ENCODE data around the gene TAF13. TPM values are rescaled to one million over a fixed set of nuclear protein-coding genes. Genes with fewer than 3 reads are reported as not detected.

Gene TAF13
- total RNA-seq, 1 experiment from 2014 or later, result 27.3 TPM

- H3K27me3 ChIP-seq (ENCODE audit: insufficient read depth, low read length), result no peaks in the 10 kb centered on the region
- H3K4me2 ChIP-seq (ENCODE audit: low read length), result no peak overlapping the region
- no peaks in the 10 kb centered on the region for H3K4me1 ChIP-seq (ENCODE audit: control insufficient read depth in 1 of 2, insufficient read depth in 2 of 2, low read length in 2 of 2)
- no peak for TF ChIP-seq ATF3 (IDR thresholded peaks at IDR 0.05)
- TF ChIP-seq EZH2phosphoT487 (IDR thresholded peaks at IDR 0.05; ENCODE audit: borderline replicate concordance), result no peak
- no peak for TF ChIP-seq CEBPB (IDR thresholded peaks at IDR 0.05; ENCODE audit: low read depth)
- TF ChIP-seq EZH2 (IDR thresholded peaks at IDR 0.05), result no peak
- no peak for TF ChIP-seq SRF (IDR thresholded peaks at IDR 0.05; ENCODE audit: low read depth)
- TF ChIP-seq POLR2A (IDR thresholded peaks at IDR 0.05; ENCODE audit: borderline replicate concordance, extremely low read depth, insufficient read depth, insufficient read length), result no peak
- TF ChIP-seq ZFX (IDR thresholded peaks at IDR 0.05), result no peak
- ATAC-seq (no peak), DNase-seq (ENCODE audit: low read depth, low spot score) (no peak)
- peaks cover 6 to 9% of the 10 kb centered on the region in 2 experiments; a peak in 3 of 4 replicates for H3K36me3 ChIP-seq (ENCODE audit: control insufficient read depth in 1 of 2, insufficient read depth in 2 of 2, low read length in 2 of 2)
- no peaks in the 10 kb centered on the region; the same call in 1 of the 2 replicates for H3K9me2 ChIP-seq (ENCODE audit: insufficient read depth)
- no peak overlapping the region for H2AFZ ChIP-seq (ENCODE audit: low read depth, low read length, poor library complexity, severe bottlenecking)
- no peaks in the 10 kb centered on the region; the same call in 1 of the 2 replicates for H4K20me1 ChIP-seq (ENCODE audit: insufficient read depth)
- no peak overlapping the region for H3K27ac ChIP-seq (ENCODE audit: low read depth, low read length)
- ChIA-PET RAD21 (ENCODE audit: low non-redundant PET in 1 of 2, low total read pairs in 2 of 2, uncharacterized antibody in 2 of 2, unreplicated experiment in 2 of 2) (no interaction called here), CTCF (no interaction called here), POLR2A (interaction anchor here (0.9 to 1.6 kb wide), 2 partner anchors 11 to 35 kb away, joined by 3 to 6 read pairs; partner anchors contain the start of gene TAF13)
- peaks cover 21% of the 10 kb centered on the region for H3K79me2 ChIP-seq (ENCODE audit: insufficient read depth, low read length)
- H3K9ac ChIP-seq (ENCODE audit: low read length), result no peak overlapping the region
- intact Hi-C loops (cut with micrococcal nuclease), result no loop called here
- H3K4me3 ChIP-seq (replicated peaks in 1 of 2; ENCODE audit: low read depth in 1 of 2, low read length in 2 of 2), result no peak overlapping the region
- no TSS peak for BruUV-seq (replicated peaks)
- H3K9me3 ChIP-seq (ENCODE audit: control insufficient read depth in 1 of 2, insufficient read depth in 1 of 2, low read depth in 1 of 2, low read length in 2 of 2), result no peaks in the 10 kb centered on the region
Measured at GRCh38 chr1:109065137-109065536, 10.7 kb downstream of the TAF13 start.

- Histone ChIP-seq H3K4me2 (ENCODE audit: low read length) (no peak overlapping the region), H3K79me2 (ENCODE audit: insufficient read depth, low read length) (0 out of 2 replicates have a peak, but pooled peaks cover 3% of the 10 kb centered on the region), H3K9me3 (ENCODE audit: control insufficient read depth in 1 of 2, insufficient read depth in 1 of 2, low read depth in 1 of 2, low read length in 2 of 2) (no peaks in the 10 kb centered on the region), H3K4me1 (ENCODE audit: control insufficient read depth in 1 of 2, insufficient read depth in 2 of 2, low read length in 2 of 2) (no peaks in the 10 kb centered on the region), H3K9me2 (ENCODE audit: insufficient read depth) (no peaks in the 10 kb centered on the region; the same call in 1 of the 2 replicates), H2AFZ (ENCODE audit: low read depth, low read length, poor library complexity, severe bottlenecking) (no peak overlapping the region), H4K20me1 (ENCODE audit: insufficient read depth) (no peaks in the 10 kb centered on the region; the same call in 1 of the 2 replicates), H3K36me3 (ENCODE audit: control insufficient read depth in 1 of 2, insufficient read depth in 2 of 2, low read length in 2 of 2) (peaks cover 6 to 9% of the 10 kb centered on the region in 2 experiments; a peak in 3 of 4 replicates), H3K4me3 (replicated peaks in 1 of 2; ENCODE audit: low read depth in 1 of 2, low read length in 2 of 2) (no peak overlapping the region), H3K27ac (ENCODE audit: low read depth, low read length) (no peak overlapping the region), H3K9ac (ENCODE audit: low read length) (no peak overlapping the region), H3K27me3 (ENCODE audit: insufficient read depth, low read length) (no peaks in the 10 kb centered on the region)
- RAD21 ChIA-PET (ENCODE audit: low non-redundant PET in 1 of 2, low total read pairs in 2 of 2, uncharacterized antibody in 2 of 2, unreplicated experiment in 2 of 2), result no interaction called here
- CTCF ChIA-PET, result no interaction called here
- intact Hi-C loops (cut with micrococcal nuclease), result no loop called here
- DNase-seq (ENCODE audit: low read depth, low spot score) (no peak), ATAC-seq (no peak)
- TF ChIP-seq TCF7L2 (IDR thresholded peaks at IDR 0.05; ENCODE audit: borderline replicate concordance, extremely low read depth, insufficient read depth, insufficient read length), result no peak
- TF ChIP-seq RAD21 (IDR thresholded peaks at IDR 0.05; ENCODE audit: low read depth), result no peak
- TF ChIP-seq SIN3A (IDR thresholded peaks at IDR 0.05; ENCODE audit: low read depth), result no peak
- no peak for TF ChIP-seq CTCF (IDR thresholded peaks at IDR 0.05 in 2 of 3, conservative IDR thresholded peaks at IDR 0.05 in 1 of 3; ENCODE audit: borderline replicate concordance in 1 of 3, insufficient read depth in 1 of 3, low read depth in 2 of 3, low read length in 2 of 3)
- TF ChIP-seq ELF1 (IDR thresholded peaks at IDR 0.05; ENCODE audit: borderline replicate concordance, low read depth), result no peak
- TF ChIP-seq FOSL1 (IDR thresholded peaks at IDR 0.05; ENCODE audit: low read depth), result no peak
- no peak for TF ChIP-seq ZFX (IDR thresholded peaks at IDR 0.05)
- TF ChIP-seq CBX3 (IDR thresholded peaks at IDR 0.05; ENCODE audit: low read depth), result no peak
- TF ChIP-seq MAX (IDR thresholded peaks at IDR 0.05), result no peak
- TF ChIP-seq POLR2A (IDR thresholded peaks at IDR 0.05; ENCODE audit: borderline replicate concordance, extremely low read depth, insufficient read depth, insufficient read length), result no peak
- POLR2A ChIA-PET, result interaction anchor here (0.8 to 2.3 kb wide), 2 partner anchors 15 to 19 kb away, joined by 3 to 7 read pairs; partner anchors contain the start of genes TAF13 and WDR47
- BruUV-seq (replicated peaks), result no TSS peak
Measured at GRCh38 chr1:109061183-109061582, 14.6 kb downstream of the TAF13 start.
